Germinal center (tissue), 1 donor: ENCODE data around the gene RAC2.

Source experiments
- DNase-seq: peaks from one replicate; pipeline ENCODE4 v3.0.0; 2012; ENCODE audit warnings: mixed read lengths, low spot score

The RAC2 gene

GRCh38 chr22:37221424-37222333 lies 22.4 kb downstream of the RAC2 start:
- no peak for DNase-seq

GRCh38 chr22:37220543-37220981 lies 23.5 kb downstream of the RAC2 start:
- no peak for DNase-seq

GRCh38 chr22:37219533-37219932 lies 24.5 kb downstream of the RAC2 start:
- no peak for DNase-seq

GRCh38 chr22:37218771-37219411 lies 25.2 kb downstream of the RAC2 start:
- DNase-seq, result peak; percentile 81

GRCh38 chr22:37218399-37218770 lies 25.7 kb downstream of the RAC2 start:
- no peak for DNase-seq

GRCh38 chr22:37215890-37216289 lies 28.2 kb downstream of the RAC2 start:
- DNase-seq, result no peak

GRCh38 chr22:37214731-37215030 lies 29.4 kb downstream of the RAC2 start:
- DNase-seq, result no peak

- no peak for DNase-seq
These were observed 29.9 kb downstream of the RAC2 start for GRCh38 chr22:37213941-37214730.

- DNase-seq, result no peak
These were observed 30.7 kb downstream of the RAC2 start for GRCh38 chr22:37213218-37213855.

GRCh38 chr22:37212174-37212906 lies 31.7 kb downstream of the RAC2 start, which contains the start of gene SSTR3:
TSS of gene SSTR3 (minus strand) at chr22:37212477. CDS start at chr22:37207803, 4,674 bp downstream.
- DNase-seq, result no peak

- DNase-seq, result no peak
These were observed 32.2 kb downstream of the RAC2 start for GRCh38 chr22:37211866-37212173.

GRCh38 chr22:37211075-37211865 lies 32.8 kb downstream of the RAC2 start:
- DNase-seq, result no peak

GRCh38 chr22:37210041-37210803 lies 33.8 kb downstream of the RAC2 start:
- DNase-seq, result no peak

- no peak for DNase-seq
These were observed 34.8 kb downstream of the RAC2 start for GRCh38 chr22:37209140-37209845.

- no peak for DNase-seq
These were observed 35.5 kb downstream of the RAC2 start for GRCh38 chr22:37208401-37209139.

- DNase-seq, result no peak
These were observed 36.1 kb downstream of the RAC2 start for GRCh38 chr22:37207981-37208380.

GRCh38 chr22:37206841-37207821 lies 36.9 kb downstream of the RAC2 start:
- no peak for DNase-seq
